Esophagus muscularis mucosa (tissue), 4 donors: Measurements from ENCODE around the gene N4BP3. TPM values are rescaled to one million over a fixed set of nuclear protein-coding genes. Genes with fewer than 3 reads are reported as not detected.
"Not testable (repeated sequence)": the region's sequence is repeated elsewhere in the genome, so short reads cannot be mapped to it uniquely, and the experiment has no call there.

Experiments
- DNase-seq: peaks from one replicate; pipeline ENCODE4 v3.0.0-alpha.2; 2017; ENCODE audit errors: extremely low spot score
- H3K27ac ChIP-seq, 4 donors: fragments of 200-600 bp; sonication (generic); replicated peaks in 1 of 4; 1 replicate in 3 of 4; 2 replicates in 1 of 4; pipeline ENCODE4 v1.5.1; 2016 to 2019; ENCODE audit warnings: mild to moderate bottlenecking in 1 of 4
- H3K27me3 ChIP-seq, 4 donors: fragments of 200-600 bp; sonication (generic); one replicate each; pipeline versions ENCODE4 v1.5.1 to v1.6.0; 2016 to 2019
- H3K36me3 ChIP-seq, 4 donors: fragments of 200-600 bp; sonication (generic); one replicate each; pipeline ENCODE4 v1.5.1; 2016 to 2019
- H3K4me1 ChIP-seq, 4 donors: fragments of 200-600 bp; sonication (generic); one replicate each; pipeline ENCODE4 v1.5.1; 2016 to 2019
- H3K4me3 ChIP-seq, 4 donors: fragments of 200-600 bp; sonication (generic); 1 replicate in 2 of 4; 2 replicates in 2 of 4; pipeline ENCODE4 v1.5.1; 2016 to 2019; ENCODE audit warnings: mild to moderate bottlenecking in 4 of 4, moderate library complexity in 1 of 4
- H3K9me3 ChIP-seq, 4 donors: fragments of 200-600 bp; sonication (generic); 1 replicate in 3 of 4; 2 replicates in 1 of 4; pipeline ENCODE4 v1.5.1; 2016 to 2019
- CTCF ChIP-seq, 3 experiments: fragments of 200-600 bp in 2 of 3; fragments of 450-650 bp in 1 of 3; sonication (generic) in 2 of 3; IDR thresholded peaks; one replicate each; pipeline ENCODE4 v1.5.1; 2017 to 2019; ENCODE audit warnings: antibody characterized with exemption in 3 of 3, mild to moderate bottlenecking in 2 of 3, moderate library complexity in 1 of 3
- EP300 ChIP-seq: sonication (generic); formaldehyde crosslinking; IDR thresholded peaks from one replicate; pipeline ENCODE4 v1.6.1; 2017; ENCODE audit warnings: antibody characterized with exemption
- POLR2A ChIP-seq: fragments of 450-650 bp; IDR thresholded peaks from one replicate; pipeline ENCODE4 v1.6.1; 2017; ENCODE audit warnings: antibody characterized with exemption, moderate library complexity, mild to moderate bottlenecking, low read depth
- POLR2AphosphoS5 ChIP-seq, 2 donors: sonication (generic); formaldehyde crosslinking; IDR thresholded peaks; one replicate each; pipeline ENCODE4 v1.6.1; 2017; ENCODE audit warnings: antibody characterized with exemption in 2 of 2
- WGBS: methylation state at CpG from one replicate; pipeline ENCODE4 v1.1.5; 2018; 5-methylcytosine and 5-hydroxymethylcytosine counted together
- intact Hi-C: fragments of 100-400 bp; cut with DNase I; formaldehyde crosslinking; loops from one replicate; pipeline ENCODE4 v1.15.1; 2023
- total RNA-seq, 4 donors: library from RNA; depleted of rRNA; stranded (reverse); fragments of >200 nt; gene quantifications; one replicate each; pipeline versions ENCODE4 v1.1.0 to v1.2.1, GENCODE V29; 2016

Gene N4BP3
- total RNA-seq, 4 donors from 2014 or later: 1.7 to 4.3 (median 2.2) TPM

DNA sequence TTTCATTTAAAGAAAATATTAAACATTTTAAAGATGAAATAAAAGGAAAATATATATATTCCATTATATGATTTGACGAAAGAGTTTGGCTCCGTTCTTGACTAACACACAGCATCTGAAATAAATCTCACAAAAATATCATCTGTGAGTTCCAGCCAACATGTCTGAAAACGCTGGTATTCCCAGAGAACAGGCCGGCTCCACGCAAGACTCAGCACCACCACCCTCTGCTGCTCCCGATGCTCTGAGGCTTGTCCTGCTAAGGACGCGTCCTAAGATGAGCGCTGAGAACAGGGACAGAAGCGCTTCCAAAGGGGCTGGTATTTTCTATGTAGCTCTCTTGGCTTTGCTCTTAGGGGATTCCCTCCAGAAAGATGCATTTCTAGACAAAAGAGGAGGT is 40.6 kb upstream of the N4BP3 start:
- intact Hi-C loops: no loop called here
- peaks cover 0 to 8% (median 2%) of the 10 kb centered on the region in 4 donors for H3K4me1 ChIP-seq
- 87% methylated on average over 10 of the region's 10 CpGs for WGBS
- TF ChIP-seq CTCF (IDR thresholded peaks at IDR 0.05) (no peak), EP300 (no peak), POLR2AphosphoS5 (IDR thresholded peaks at IDR 0.05) (no peak), POLR2A (no peak)
- no peak overlapping the region for H3K4me3 ChIP-seq
- H3K27ac ChIP-seq: no peak overlapping the region
- no peaks in the 10 kb centered on the region for H3K36me3 ChIP-seq
- peaks cover 0 to 36% (median 6%) of the 10 kb centered on the region in 4 donors for H3K27me3 ChIP-seq
- H3K9me3 ChIP-seq: no peaks in the 10 kb centered on the region
- no peak for DNase-seq

- H3K4me3 ChIP-seq: no peak overlapping the region
- H3K27me3 ChIP-seq: peaks cover 0 to 32% (median 6%) of the 10 kb centered on the region in 4 donors
- intact Hi-C loops: no loop called here
- H3K36me3 ChIP-seq: no peaks in the 10 kb centered on the region
- TF ChIP-seq POLR2AphosphoS5 (IDR thresholded peaks at IDR 0.05): no peak
- TF ChIP-seq POLR2A: no peak
- TF ChIP-seq CTCF (IDR thresholded peaks at IDR 0.05): no peak
- TF ChIP-seq EP300: no peak
- H3K4me1 ChIP-seq: peaks cover 0 to 8% (median 2%) of the 10 kb centered on the region in 4 donors
- no peaks in the 10 kb centered on the region for H3K9me3 ChIP-seq
- H3K27ac ChIP-seq: no peak overlapping the region
- DNase-seq: no peak
- WGBS: 51% methylated on average over 9 of the region's 14 CpGs
Observed at GRCh38 chr5:178074266-178074952, 38.9 kb upstream of the N4BP3 start.

DNA sequence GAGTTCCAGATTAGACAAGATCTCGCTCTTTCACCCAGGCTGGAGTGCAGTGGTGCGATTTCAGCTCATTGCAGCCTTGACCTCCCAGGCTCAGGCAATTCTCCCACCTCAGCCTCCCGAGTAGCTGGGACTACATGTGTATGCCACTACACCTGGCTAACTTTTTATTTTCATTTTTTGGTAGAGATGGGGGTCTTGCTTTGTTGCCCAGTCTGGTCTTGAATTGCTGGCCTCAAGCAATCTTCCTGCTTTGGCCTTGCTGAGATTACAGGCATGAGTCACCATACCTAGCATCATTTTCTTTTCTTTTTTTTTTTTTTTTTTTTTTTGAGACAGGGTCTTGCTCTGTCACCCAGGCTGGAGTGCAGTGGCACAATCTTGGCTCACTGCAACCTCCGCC is 36.4 kb upstream of the N4BP3 start:
- H3K27ac ChIP-seq, H3K36me3 ChIP-seq, H3K4me1 ChIP-seq, DNase-seq, H3K9me3 ChIP-seq, H3K4me3 ChIP-seq: not testable (repeated sequence)
- 85% methylated on average over 4 of the region's 4 CpGs for WGBS
- intact Hi-C loops: loop anchor here (1.0 kb wide), 1 partner anchor 87 kb away; no protein-coding TSS in a partner anchor
- H3K27me3 ChIP-seq: peaks cover 0 to 42% (median 6%) of the 10 kb centered on the region in 4 donors

GRCh38 chr5:178077751-178078150 is 35.6 kb upstream of the N4BP3 start:
- WGBS: 74% methylated on average over 4 of the region's 5 CpGs
- TF ChIP-seq CTCF (IDR thresholded peaks at IDR 0.05): no peak
- DNase-seq: no peak
- peaks cover 0 to 8% (median 2%) of the 10 kb centered on the region in 4 donors for H3K4me1 ChIP-seq
- peaks cover 0 to 47% (median 6%) of the 10 kb centered on the region in 4 donors for H3K27me3 ChIP-seq
- intact Hi-C loops: no loop called here
- no peak overlapping the region for H3K4me3 ChIP-seq
- H3K36me3 ChIP-seq: no peaks in the 10 kb centered on the region
- no peak overlapping the region for H3K27ac ChIP-seq
- H3K9me3 ChIP-seq: no peaks in the 10 kb centered on the region

DNA sequence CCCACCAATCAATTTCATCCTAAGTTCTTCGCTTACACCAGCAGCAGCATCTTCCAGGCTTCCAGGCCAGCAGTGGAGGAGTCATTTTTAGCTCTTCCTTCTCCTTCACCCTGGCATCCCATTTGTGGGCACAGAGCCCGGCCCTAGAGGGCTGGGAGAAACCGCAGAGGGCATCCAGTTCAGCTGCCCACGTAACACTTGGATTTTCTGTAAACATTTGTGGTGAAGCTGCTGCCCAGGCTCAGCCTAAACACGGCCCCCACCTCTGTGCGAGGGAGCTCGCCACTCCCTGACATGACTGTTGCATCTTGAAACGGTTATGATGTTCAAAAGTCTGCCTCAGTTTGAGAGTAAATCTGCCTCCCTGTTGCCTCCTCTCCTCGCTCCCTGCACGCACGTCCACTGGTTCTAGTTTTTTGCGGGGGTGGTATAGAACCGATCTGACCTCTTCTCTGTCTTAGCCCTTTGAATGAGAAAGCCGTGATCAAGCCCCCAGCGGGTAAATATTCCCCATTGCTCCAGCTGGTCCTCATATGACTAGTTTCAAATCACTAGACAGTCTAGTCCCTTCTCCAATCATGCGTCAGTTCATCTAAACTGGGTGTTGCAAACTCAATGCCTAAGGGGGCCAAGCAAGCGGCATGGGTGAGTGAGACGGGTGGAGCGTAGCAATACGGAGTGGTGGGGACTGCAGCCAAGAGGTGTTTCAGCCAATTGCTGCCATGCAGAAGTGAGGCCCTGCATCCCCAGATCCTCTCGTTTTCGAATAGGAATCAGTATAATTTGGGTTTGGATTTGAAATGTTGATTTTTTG is 34.9 kb upstream of the N4BP3 start:
- peaks cover 0 to 53% (median 6%) of the 10 kb centered on the region in 4 donors for H3K27me3 ChIP-seq
- peaks cover 0 to 8% (median 2%) of the 10 kb centered on the region in 4 donors for H3K4me1 ChIP-seq
- no peak for TF ChIP-seq EP300
- no peak overlapping the region for H3K4me3 ChIP-seq
- WGBS: 84% methylated on average over 22 of the region's 22 CpGs
- H3K27ac ChIP-seq: no peak overlapping the region
- no peaks in the 10 kb centered on the region for H3K9me3 ChIP-seq
- H3K36me3 ChIP-seq: no peaks in the 10 kb centered on the region
- intact Hi-C loops: no loop called here
- no peak for DNase-seq
